WTC11 (cell line): Measurements from ENCODE around the gene MAP3K3.

Experiments used
- FOXJ3 ChIP-seq: sonication (generic); formaldehyde crosslinking; IDR thresholded peaks from 2 replicates; pipeline ENCODE4 v1.9.0; 2021; ENCODE audit warnings: missing genetic modification reagents, mild to moderate bottlenecking, borderline replicate concordance
- NR2C2 ChIP-seq: sonication (generic); formaldehyde crosslinking; IDR thresholded peaks from 2 replicates; pipeline ENCODE4 v1.8.0; 2022; ENCODE audit warnings: mild to moderate bottlenecking, missing genetic modification reagents
- TF ChIP-seq, protein P1 (sequence below): fragments of 200-600 bp; IDR thresholded peaks from 2 replicates; pipeline ENCODE4 v1.8.0; 2022; ENCODE audit warnings: antibody characterized with exemption
- TF ChIP-seq, protein P2 (sequence below): sonication (generic); formaldehyde crosslinking; IDR thresholded peaks from 2 replicates; pipeline ENCODE4 v1.8.1; 2022; ENCODE audit warnings: low read depth, mild to moderate bottlenecking, moderate library complexity, missing genetic modification reagents, borderline replicate concordance
- TF ChIP-seq, protein P3 (sequence below): sonication (generic); formaldehyde crosslinking; IDR thresholded peaks from 2 replicates; pipeline ENCODE4 v1.8.0; 2022; ENCODE audit warnings: mild to moderate bottlenecking, missing genetic modification reagents
- TF ChIP-seq, protein P4 (sequence below): fragments of 250-450 bp; sonication (Bioruptor Pico); IDR thresholded peaks from 2 replicates; pipeline ENCODE4 v2.1.2; 2022; ENCODE audit warnings: mild to moderate bottlenecking, moderate library complexity
- TF ChIP-seq, protein P5 (sequence below): sonication (generic); formaldehyde crosslinking; IDR thresholded peaks from 2 replicates; pipeline ENCODE4 v1.8.1; 2022; ENCODE audit warnings: low read depth, missing genetic modification reagents, borderline replicate concordance

DNA sequence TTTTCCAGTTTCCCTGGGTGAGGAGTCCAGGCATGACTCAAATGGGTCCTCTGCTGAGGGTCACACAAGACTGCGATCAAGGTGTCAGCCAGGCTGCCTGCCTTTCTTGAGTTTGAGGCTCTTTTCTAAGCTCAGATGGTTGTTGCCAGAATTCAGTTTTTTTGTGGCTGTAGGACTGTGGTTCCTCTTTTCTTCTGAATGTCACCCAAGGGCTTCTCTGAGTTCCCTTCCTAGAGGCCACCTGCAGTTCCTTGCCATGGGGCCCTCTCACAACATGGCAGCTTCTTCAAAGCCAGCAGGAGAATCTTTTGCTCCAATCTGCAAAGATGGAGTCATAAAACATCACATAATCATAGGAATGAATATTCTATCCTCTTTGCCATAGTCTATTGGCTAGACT is 60.2 kb downstream of the MAP3K3 start:
- no peak for TF ChIP-seq FOXJ3 (CRISPR knock-in tag)
- TF ChIP-seq, protein P1, sequence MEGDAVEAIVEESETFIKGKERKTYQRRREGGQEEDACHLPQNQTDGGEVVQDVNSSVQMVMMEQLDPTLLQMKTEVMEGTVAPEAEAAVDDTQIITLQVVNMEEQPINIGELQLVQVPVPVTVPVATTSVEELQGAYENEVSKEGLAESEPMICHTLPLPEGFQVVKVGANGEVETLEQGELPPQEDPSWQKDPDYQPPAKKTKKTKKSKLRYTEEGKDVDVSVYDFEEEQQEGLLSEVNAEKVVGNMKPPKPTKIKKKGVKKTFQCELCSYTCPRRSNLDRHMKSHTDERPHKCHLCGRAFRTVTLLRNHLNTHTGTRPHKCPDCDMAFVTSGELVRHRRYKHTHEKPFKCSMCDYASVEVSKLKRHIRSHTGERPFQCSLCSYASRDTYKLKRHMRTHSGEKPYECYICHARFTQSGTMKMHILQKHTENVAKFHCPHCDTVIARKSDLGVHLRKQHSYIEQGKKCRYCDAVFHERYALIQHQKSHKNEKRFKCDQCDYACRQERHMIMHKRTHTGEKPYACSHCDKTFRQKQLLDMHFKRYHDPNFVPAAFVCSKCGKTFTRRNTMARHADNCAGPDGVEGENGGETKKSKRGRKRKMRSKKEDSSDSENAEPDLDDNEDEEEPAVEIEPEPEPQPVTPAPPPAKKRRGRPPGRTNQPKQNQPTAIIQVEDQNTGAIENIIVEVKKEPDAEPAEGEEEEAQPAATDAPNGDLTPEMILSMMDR, result no peak
- no peak for TF ChIP-seq NR2C2 (CRISPR knock-in tag)
- TF ChIP-seq, protein P2, sequence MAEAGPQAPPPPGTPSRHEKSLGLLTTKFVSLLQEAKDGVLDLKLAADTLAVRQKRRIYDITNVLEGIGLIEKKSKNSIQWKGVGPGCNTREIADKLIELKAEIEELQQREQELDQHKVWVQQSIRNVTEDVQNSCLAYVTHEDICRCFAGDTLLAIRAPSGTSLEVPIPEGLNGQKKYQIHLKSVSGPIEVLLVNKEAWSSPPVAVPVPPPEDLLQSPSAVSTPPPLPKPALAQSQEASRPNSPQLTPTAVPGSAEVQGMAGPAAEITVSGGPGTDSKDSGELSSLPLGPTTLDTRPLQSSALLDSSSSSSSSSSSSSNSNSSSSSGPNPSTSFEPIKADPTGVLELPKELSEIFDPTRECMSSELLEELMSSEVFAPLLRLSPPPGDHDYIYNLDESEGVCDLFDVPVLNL (CRISPR knock-in tag), result no peak
- TF ChIP-seq, protein P3, sequence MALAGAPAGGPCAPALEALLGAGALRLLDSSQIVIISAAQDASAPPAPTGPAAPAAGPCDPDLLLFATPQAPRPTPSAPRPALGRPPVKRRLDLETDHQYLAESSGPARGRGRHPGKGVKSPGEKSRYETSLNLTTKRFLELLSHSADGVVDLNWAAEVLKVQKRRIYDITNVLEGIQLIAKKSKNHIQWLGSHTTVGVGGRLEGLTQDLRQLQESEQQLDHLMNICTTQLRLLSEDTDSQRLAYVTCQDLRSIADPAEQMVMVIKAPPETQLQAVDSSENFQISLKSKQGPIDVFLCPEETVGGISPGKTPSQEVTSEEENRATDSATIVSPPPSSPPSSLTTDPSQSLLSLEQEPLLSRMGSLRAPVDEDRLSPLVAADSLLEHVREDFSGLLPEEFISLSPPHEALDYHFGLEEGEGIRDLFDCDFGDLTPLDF, result no peak
- TF ChIP-seq, protein P4, sequence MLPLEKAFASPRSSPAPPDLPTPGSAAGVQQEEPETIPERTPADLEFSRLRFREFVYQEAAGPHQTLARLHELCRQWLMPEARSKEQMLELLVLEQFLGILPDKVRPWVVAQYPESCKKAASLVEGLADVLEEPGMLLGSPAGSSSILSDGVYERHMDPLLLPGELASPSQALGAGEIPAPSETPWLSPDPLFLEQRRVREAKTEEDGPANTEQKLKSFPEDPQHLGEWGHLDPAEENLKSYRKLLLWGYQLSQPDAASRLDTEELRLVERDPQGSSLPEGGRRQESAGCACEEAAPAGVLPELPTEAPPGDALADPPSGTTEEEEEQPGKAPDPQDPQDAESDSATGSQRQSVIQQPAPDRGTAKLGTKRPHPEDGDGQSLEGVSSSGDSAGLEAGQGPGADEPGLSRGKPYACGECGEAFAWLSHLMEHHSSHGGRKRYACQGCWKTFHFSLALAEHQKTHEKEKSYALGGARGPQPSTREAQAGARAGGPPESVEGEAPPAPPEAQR (CRISPR knock-in tag), result no peak
- TF ChIP-seq, protein P5, sequence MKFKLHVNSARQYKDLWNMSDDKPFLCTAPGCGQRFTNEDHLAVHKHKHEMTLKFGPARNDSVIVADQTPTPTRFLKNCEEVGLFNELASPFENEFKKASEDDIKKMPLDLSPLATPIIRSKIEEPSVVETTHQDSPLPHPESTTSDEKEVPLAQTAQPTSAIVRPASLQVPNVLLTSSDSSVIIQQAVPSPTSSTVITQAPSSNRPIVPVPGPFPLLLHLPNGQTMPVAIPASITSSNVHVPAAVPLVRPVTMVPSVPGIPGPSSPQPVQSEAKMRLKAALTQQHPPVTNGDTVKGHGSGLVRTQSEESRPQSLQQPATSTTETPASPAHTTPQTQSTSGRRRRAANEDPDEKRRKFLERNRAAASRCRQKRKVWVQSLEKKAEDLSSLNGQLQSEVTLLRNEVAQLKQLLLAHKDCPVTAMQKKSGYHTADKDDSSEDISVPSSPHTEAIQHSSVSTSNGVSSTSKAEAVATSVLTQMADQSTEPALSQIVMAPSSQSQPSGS (CRISPR knock-in tag), result no peak
